Panc1 (cell line): ENCODE data around the gene ANO1.
"Not testable (repeated sequence)": the region's sequence is repeated elsewhere in the genome, so short reads cannot be mapped to it uniquely, and the experiment has no call there.

Experiments
- CTCF ChIP-seq: fragments of 450-650 bp; IDR thresholded peaks from 2 replicates; pipeline ENCODE4 v1.5.1; 2017; ENCODE audit warnings: mild to moderate bottlenecking
- POLR2AphosphoS5 ChIP-seq: IDR thresholded peaks from 2 replicates; pipeline ENCODE4 v1.6.1; 2012; ENCODE audit warnings: mild to moderate bottlenecking, low read depth, low read length, moderate library complexity
- TF ChIP-seq, protein P1 (sequence below), 2 experiments: IDR thresholded peaks; 2 replicates each; pipeline ENCODE4 v1.6.1; 2011 to 2012; ENCODE audit warnings: low read depth in 2 of 2, control low read depth in 1 of 2, low read length in 1 of 2, mild to moderate bottlenecking in 1 of 2, moderate library complexity in 1 of 2; ENCODE audit not compliant: insufficient read depth in 1 of 2

DNA sequence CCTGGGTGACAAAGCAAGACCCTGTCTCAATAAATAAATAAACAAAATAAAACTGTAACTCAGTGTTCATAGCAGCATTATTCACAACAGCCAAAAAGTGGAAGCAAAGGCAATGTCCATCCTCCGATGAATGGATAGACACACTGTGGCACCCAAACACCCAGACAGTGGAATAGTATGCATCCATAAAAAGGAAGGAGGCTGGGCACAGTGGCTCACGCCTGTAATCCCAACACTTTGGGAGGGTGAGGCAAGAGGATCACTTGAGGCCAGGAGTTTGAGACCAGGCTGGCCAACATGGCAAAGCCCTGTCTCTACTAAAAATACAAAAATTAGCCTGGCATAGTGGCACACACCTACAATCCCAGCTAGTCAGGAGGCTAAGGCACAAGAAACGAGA lies 122.9 kb downstream of the ANO1 start:
- TF ChIP-seq CTCF, POLR2AphosphoS5: not testable (repeated sequence)
- TF ChIP-seq, protein P1, sequence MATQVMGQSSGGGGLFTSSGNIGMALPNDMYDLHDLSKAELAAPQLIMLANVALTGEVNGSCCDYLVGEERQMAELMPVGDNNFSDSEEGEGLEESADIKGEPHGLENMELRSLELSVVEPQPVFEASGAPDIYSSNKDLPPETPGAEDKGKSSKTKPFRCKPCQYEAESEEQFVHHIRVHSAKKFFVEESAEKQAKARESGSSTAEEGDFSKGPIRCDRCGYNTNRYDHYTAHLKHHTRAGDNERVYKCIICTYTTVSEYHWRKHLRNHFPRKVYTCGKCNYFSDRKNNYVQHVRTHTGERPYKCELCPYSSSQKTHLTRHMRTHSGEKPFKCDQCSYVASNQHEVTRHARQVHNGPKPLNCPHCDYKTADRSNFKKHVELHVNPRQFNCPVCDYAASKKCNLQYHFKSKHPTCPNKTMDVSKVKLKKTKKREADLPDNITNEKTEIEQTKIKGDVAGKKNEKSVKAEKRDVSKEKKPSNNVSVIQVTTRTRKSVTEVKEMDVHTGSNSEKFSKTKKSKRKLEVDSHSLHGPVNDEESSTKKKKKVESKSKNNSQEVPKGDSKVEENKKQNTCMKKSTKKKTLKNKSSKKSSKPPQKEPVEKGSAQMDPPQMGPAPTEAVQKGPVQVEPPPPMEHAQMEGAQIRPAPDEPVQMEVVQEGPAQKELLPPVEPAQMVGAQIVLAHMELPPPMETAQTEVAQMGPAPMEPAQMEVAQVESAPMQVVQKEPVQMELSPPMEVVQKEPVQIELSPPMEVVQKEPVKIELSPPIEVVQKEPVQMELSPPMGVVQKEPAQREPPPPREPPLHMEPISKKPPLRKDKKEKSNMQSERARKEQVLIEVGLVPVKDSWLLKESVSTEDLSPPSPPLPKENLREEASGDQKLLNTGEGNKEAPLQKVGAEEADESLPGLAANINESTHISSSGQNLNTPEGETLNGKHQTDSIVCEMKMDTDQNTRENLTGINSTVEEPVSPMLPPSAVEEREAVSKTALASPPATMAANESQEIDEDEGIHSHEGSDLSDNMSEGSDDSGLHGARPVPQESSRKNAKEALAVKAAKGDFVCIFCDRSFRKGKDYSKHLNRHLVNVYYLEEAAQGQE (IDR thresholded peaks at IDR 0.05; ENCODE audit: insufficient read depth in 1 of 2, low read depth in 2 of 2, low read length in 1 of 2): not testable (repeated sequence)
